Nephron (organoid): ENCODE data around the gene GRIP2.
A peak's percentile ranks its signal among the peaks of the same experiment; 100 is the strongest.

ENCODE experiments used
- H3K27ac Mint-ChIP-seq, 3 experiments: 2 replicates each; pipeline ENCODE4 v1.8.0; 2020; ENCODE audit warnings: mixed read lengths in 3 of 3, mild to moderate bottlenecking in 2 of 3, moderate library complexity in 1 of 3
- H3K27me3 Mint-ChIP-seq: 2 replicates; pipeline ENCODE4 v1.8.0; 2021; ENCODE audit warnings: low read depth, mild to moderate bottlenecking, moderate library complexity, mixed read lengths
- H3K36me3 Mint-ChIP-seq: 2 replicates; pipeline ENCODE4 v1.8.0; 2020; ENCODE audit warnings: low read depth, mixed read lengths
- H3K4me1 Mint-ChIP-seq: 2 replicates; pipeline ENCODE4 v1.8.0; 2020; ENCODE audit warnings: mixed read lengths
- H3K4me3 Mint-ChIP-seq, 3 experiments: 2 replicates each; pipeline ENCODE4 v1.8.0; 2020; ENCODE audit warnings: mild to moderate bottlenecking in 3 of 3, mixed read lengths in 3 of 3, moderate library complexity in 2 of 3
- H3K9me3 Mint-ChIP-seq: 2 replicates; pipeline ENCODE4 v1.8.0; 2020; ENCODE audit warnings: mixed read lengths
- CTCF ChIP-seq, 3 experiments: fragments of 200-600 bp; sonication (generic); IDR thresholded peaks; one replicate each; pipeline ENCODE4 v1.5.0; 2021; ENCODE audit warnings: antibody characterized with exemption in 3 of 3; ENCODE audit not compliant: unreplicated experiment in 3 of 3

Gene GRIP2

GRCh38 chr3:14461006-14461747 lies 79.0 kb downstream of the GRIP2 start:
- H3K36me3 Mint-ChIP-seq = peaks cover 31% of the 10 kb centered on the region
- no peaks in the 10 kb centered on the region for H3K27me3 Mint-ChIP-seq
- H3K9me3 Mint-ChIP-seq = no peaks in the 10 kb centered on the region
- no peak for TF ChIP-seq CTCF (IDR thresholded peaks at IDR 0.05; ENCODE audit: unreplicated experiment in 3 of 3)
- H3K4me3 Mint-ChIP-seq = no peak overlapping the region
- H3K4me1 Mint-ChIP-seq = peaks cover 30% of the 10 kb centered on the region
- peak overlapping the region in 2 of 3 experiments; percentile 15 to 82 for H3K27ac Mint-ChIP-seq

- no peak overlapping the region for H3K4me3 Mint-ChIP-seq
- H3K27me3 Mint-ChIP-seq = peaks cover 4% of the 10 kb centered on the region
- peaks cover 27% of the 10 kb centered on the region for H3K36me3 Mint-ChIP-seq
- TF ChIP-seq CTCF (IDR thresholded peaks at IDR 0.05; ENCODE audit: unreplicated experiment in 3 of 3) = no peak
- H3K4me1 Mint-ChIP-seq = peaks cover 34% of the 10 kb centered on the region
- peak overlapping the region; percentile 15 to 44 (median 22) for H3K27ac Mint-ChIP-seq
- H3K9me3 Mint-ChIP-seq = no peaks in the 10 kb centered on the region
These were observed 79.7 kb downstream of the GRIP2 start for GRCh38 chr3:14460342-14461005.

- Mint-ChIP-seq H3K4me1 (peaks cover 41% of the 10 kb centered on the region), H3K27ac (peak overlapping the region; percentile 15 to 44 (median 22)), H3K9me3 (no peaks in the 10 kb centered on the region), H3K27me3 (peaks cover 11% of the 10 kb centered on the region), H3K4me3 (no peak overlapping the region), H3K36me3 (peaks cover 30% of the 10 kb centered on the region)
- no peak for TF ChIP-seq CTCF (IDR thresholded peaks at IDR 0.05; ENCODE audit: unreplicated experiment in 3 of 3)
These were observed 80.4 kb downstream of the GRIP2 start for GRCh38 chr3:14459787-14460186.

- no peak for TF ChIP-seq CTCF (IDR thresholded peaks at IDR 0.05; ENCODE audit: unreplicated experiment in 3 of 3)
- Mint-ChIP-seq H3K9me3 (no peaks in the 10 kb centered on the region), H3K4me3 (no peak overlapping the region), H3K4me1 (peaks cover 45% of the 10 kb centered on the region), H3K27me3 (peaks cover 11% of the 10 kb centered on the region), H3K36me3 (peaks cover 33% of the 10 kb centered on the region), H3K27ac (peak overlapping the region in 2 of 3 experiments; percentile 70 to 88)
These were observed 80.8 kb downstream of the GRIP2 start for GRCh38 chr3:14459384-14459783.

- Mint-ChIP-seq H3K27me3 (peaks cover 18% of the 10 kb centered on the region), H3K4me3 (no peak overlapping the region), H3K27ac (peak overlapping the region; percentile 70 to 88 (median 86)), H3K4me1 (peaks cover 53% of the 10 kb centered on the region), H3K36me3 (peaks cover 37% of the 10 kb centered on the region), H3K9me3 (no peaks in the 10 kb centered on the region)
- TF ChIP-seq CTCF (IDR thresholded peaks at IDR 0.05; ENCODE audit: unreplicated experiment in 3 of 3) = no peak
These were observed 81.5 kb downstream of the GRIP2 start for GRCh38 chr3:14458434-14459275.
